ENCODE results near the gene PPM1B. TPM values are rescaled to one million over a fixed set of nuclear protein-coding genes. Genes with fewer than 3 reads are reported as not detected.
A peak's percentile ranks its signal among the peaks of the same experiment; 100 is the strongest.

The PPM1B gene
- total and polyA plus RNA-seq, 9 of the 15 experiments (the other 6 are each of a cell fraction or from before 2014, with no cell fraction given), result 8.9 to 44.0 (median 28.6) TPM

DNA sequence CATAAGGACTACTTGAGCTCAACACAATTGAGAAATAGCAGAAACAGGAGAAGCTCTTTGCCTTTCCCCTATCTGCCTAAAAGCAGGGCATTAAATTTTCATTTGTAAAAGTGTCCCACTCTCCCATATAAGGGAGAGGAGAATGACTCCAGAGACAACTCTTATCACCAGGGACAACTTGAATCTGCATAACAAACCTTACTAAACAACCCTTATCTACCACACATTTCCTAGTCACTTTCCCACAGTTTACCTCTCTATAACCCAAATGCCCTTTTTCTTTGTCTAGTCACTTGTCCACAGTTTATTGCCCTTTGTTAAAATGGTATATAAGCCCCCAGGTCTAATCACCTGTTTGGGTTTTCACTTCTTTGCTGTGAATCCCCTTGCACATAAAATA lies 37.5 kb upstream of the PPM1B start:
- ATAC-seq (no peak), DNase-seq (ENCODE audit: extremely low read depth in 1 of 4, low spot score in 3 of 4) (peak in 1 of 4 experiments; percentile 17), FAIRE-seq (no peak)
- TF ChIP-seq CBFA2T3 (IDR thresholded peaks at IDR 0.05) (peak; percentile 59), TCF3 (CRISPR knock-in tag; IDR thresholded peaks at IDR 0.05) (0 out of 2 replicates have a peak, but pooled peaks have one; percentile 33), ZNF586 (CRISPR knock-in tag; conservative IDR thresholded peaks at IDR 0.05) (no peak), HDAC3 (IDR thresholded peaks at IDR 0.05; ENCODE audit: borderline replicate concordance, partially characterized antibody) (no peak), CSDE1 (IDR thresholded peaks at IDR 0.05) (no peak), SOX6 (IDR thresholded peaks at IDR 0.05) (peak; percentile 70), TRIM24 (IDR thresholded peaks at IDR 0.05) (0 out of 4 replicates have a peak, but pooled peaks of 1 of the 2 experiments have one; percentile 22), SRF (CRISPR knock-in tag; IDR thresholded peaks at IDR 0.05) (peak in 1 of 2 experiments; percentile 76; a peak in 1 of 4 replicates), ZNF311 (CRISPR knock-in tag; IDR thresholded peaks at IDR 0.05) (no peak), CBFA2T2 (conservative IDR thresholded peaks at IDR 0.05) (peak; percentile 33; the same call in 1 of the 2 replicates), CTBP1 (IDR thresholded peaks at IDR 0.05; ENCODE audit: borderline replicate concordance) (no peak), ZFX (CRISPR knock-in tag; IDR thresholded peaks at IDR 0.05) (peak; percentile 43; the same call in 1 of the 2 replicates), ZEB2 (IDR thresholded peaks at IDR 0.05) (peak; percentile 59; the same call in 1 of the 2 replicates), ARID1B (IDR thresholded peaks at IDR 0.05) (peak; percentile 42), HMBOX1 (IDR thresholded peaks at IDR 0.05) (peak; percentile 89), ZNF584 (CRISPR knock-in tag; IDR thresholded peaks at IDR 0.05; ENCODE audit: low read depth) (no peak), BRD9 (IDR thresholded peaks at IDR 0.05; ENCODE audit: low read depth, partially characterized antibody) (no peak), HMG20B (CRISPR knock-in tag; IDR thresholded peaks at IDR 0.05) (no peak)
- intact Hi-C loops (cut with micrococcal nuclease) (no loop called here), in situ Hi-C loops (cut with MboI) (no loop called here)
- Histone ChIP-seq H4K20me1 (replicated peaks; ENCODE audit: control insufficient read depth, insufficient read depth, low read length) (no peaks in the 10 kb centered on the region), H3K36me3 (ENCODE audit: control insufficient read depth, insufficient read depth, low read length) (no peaks in the 10 kb centered on the region), H3K4me2 (ENCODE audit: insufficient read depth, low read length) (no peak overlapping the region), H3K9me1 (ENCODE audit: control insufficient read depth, insufficient read depth, low read length) (no peaks in the 10 kb centered on the region), H3K9ac (ENCODE audit: insufficient read depth in 1 of 2, low read depth in 2 of 2, low read length in 2 of 2) (no peak overlapping the region), H3K79me2 (ENCODE audit: control insufficient read depth, insufficient read depth, low read length) (no peaks in the 10 kb centered on the region), H2AFZ (ENCODE audit: low read depth, low read length) (no peak overlapping the region), H3K9me3 (replicated peaks; ENCODE audit: control insufficient read depth, insufficient read depth, low read depth, low read length) (peaks cover 2% of the 10 kb centered on the region; the same call in 1 of the 2 replicates), H3K4me3 (no peak overlapping the region), H3K4me1 (replicated peaks in 1 of 2; ENCODE audit: control insufficient read depth in 2 of 2, insufficient read depth in 2 of 2, low read length in 2 of 2) (peaks cover 0 to 10% of the 10 kb centered on the region in 2 experiments; a peak in 1 of 5 replicates), H3K27ac (ENCODE audit: extremely low read depth, low read depth, low read length) (no peak overlapping the region), H3K27me3 (ENCODE audit: control insufficient read depth in 2 of 2, insufficient read depth in 2 of 2, low read length in 2 of 2) (no peaks in the 10 kb centered on the region; a peak in 1 of 5 replicates)
- POLR2A ChIA-PET, result no interaction called here
- CTCF ChIA-PET (ENCODE audit: low intra/inter-chr PET ratio), result no interaction called here
- BruUV-seq (replicated peaks), result no TSS peak

Data from K562 (cell line).